HG02870 (cell line): ENCODE measurements around the gene CAPN10.

Experiments
- ATAC-seq: cut with Tn5 transposase; IDR thresholded peaks from one replicate; pipeline ENCODE4 v1.9.1; 2021; ENCODE audit warnings: mild to moderate bottlenecking, moderate library complexity; ENCODE audit not compliant: unreplicated experiment

CAPN10 gene

GRCh38 chr2:240588006-240588655, 1.6 kb downstream of the CAPN10 start:
- ATAC-seq = no peak

DNA sequence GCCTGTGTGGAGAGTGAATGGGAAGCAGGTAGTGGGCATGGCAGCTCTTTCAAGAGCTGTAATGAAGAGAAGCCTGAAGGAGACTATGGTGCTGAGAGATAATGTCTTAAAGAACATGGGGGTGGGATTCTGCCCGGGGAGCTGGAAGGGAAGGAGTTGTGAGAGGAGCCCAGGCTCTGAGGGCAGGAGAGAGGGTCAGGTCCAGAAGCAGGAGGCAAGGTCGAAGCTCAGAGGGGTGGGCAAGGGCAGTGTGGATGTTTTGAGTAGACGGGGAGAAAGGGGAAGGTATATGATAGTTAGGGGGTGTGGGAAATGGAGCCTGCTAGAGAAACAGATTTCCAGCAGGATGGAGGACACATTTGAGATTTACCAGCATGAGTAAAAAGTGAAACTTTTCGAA, 2.1 kb downstream of the CAPN10 start:
- no peak for ATAC-seq

DNA sequence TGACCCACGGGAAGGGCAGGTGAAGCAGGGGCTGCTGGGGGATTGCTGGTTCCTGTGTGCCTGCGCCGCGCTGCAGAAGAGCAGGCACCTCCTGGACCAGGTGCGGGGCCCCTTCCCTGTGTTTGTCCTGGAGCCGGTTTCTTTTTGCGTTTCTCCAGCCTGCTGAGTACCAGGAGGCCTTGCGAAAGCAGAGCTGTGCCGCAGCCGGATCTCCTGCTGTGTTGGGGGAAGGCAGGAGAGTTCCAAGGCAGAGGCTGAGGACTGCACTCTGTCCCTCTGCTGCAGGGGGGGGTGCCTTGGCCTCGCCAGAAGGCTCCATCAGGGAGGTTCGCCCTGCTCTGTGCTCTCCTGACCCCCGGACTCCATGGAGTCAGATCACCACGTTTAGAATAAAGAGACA, 2.8 kb downstream of the CAPN10 start:
- no peak for ATAC-seq

DNA sequence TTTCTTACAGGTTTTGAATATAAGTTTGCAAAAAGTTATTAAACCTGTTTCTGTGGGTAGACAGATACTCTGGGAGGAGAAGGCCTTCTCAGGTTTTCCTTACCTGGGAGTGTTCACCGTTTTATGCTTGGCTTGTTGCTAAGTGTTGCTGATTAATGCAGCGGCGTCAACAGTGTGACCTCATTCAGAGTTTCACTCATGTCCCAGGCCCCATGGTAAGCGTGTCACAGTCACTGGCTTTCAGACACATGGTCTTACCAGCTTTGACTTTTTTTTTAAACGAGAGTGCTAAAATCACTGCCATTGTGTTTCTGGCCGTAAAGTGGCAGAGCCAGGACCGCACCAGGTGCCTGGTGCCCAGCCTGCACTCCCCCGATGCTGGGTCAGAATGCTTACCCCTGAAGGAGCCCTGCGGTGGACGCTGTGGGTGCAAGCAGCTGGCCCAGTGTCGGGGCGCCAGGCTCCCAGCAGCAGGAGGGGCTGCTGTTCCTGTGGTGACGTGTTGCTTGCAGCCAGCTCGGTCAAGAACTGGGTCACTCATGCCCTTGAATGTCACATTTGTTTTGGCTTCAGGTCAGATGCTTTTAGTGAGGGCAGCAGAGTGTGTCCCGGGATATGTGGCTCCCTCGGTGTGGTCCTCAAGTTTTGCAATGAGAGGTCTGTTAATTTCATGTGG, 3.5 kb downstream of the CAPN10 start:
- ATAC-seq = no peak

DNA sequence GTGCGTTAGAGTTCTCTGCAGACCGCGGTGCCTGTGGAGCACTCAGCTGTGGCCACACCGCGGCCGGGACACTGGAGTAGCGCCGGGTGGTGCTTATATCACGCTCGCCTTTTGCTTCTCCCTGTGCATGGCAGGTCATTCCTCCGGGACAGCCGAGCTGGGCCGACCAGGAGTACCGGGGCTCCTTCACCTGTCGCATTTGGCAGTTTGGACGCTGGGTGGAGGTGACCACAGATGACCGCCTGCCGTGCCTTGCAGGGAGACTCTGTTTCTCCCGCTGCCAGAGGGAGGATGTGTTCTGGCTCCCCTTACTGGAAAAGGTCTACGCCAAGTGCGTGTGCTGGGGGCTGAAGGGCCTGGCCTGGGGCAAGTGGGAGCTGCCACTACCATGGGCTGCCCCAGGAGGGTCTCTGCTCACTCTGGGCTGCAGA, 4.2 kb downstream of the CAPN10 start:
- no peak for ATAC-seq

GRCh38 chr2:240591226-240591625, 4.7 kb downstream of the CAPN10 start:
- ATAC-seq = no peak

DNA sequence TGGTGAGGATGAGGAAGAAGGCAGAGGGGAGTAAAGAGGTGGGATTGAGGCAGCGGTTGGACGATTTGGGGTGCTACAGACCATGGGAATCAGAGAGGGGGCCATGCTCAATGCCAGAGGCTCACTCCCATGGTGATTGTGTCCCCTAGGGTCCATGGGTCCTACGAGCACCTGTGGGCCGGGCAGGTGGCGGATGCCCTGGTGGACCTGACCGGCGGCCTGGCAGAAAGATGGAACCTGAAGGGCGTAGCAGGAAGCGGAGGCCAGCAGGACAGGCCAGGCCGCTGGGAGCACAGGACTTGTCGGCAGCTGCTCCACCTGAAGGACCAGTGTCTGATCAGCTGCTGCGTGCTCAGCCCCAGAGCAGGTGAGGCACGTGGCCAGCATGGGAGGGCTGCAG, 5.2 kb downstream of the CAPN10 start:
- ATAC-seq = no peak

GRCh38 chr2:240593026-240593702, 6.6 kb downstream of the CAPN10 start:
- ATAC-seq = no peak

- ATAC-seq = no peak
Observed at GRCh38 chr2:240593703-240594451, 7.3 kb downstream of the CAPN10 start.

DNA sequence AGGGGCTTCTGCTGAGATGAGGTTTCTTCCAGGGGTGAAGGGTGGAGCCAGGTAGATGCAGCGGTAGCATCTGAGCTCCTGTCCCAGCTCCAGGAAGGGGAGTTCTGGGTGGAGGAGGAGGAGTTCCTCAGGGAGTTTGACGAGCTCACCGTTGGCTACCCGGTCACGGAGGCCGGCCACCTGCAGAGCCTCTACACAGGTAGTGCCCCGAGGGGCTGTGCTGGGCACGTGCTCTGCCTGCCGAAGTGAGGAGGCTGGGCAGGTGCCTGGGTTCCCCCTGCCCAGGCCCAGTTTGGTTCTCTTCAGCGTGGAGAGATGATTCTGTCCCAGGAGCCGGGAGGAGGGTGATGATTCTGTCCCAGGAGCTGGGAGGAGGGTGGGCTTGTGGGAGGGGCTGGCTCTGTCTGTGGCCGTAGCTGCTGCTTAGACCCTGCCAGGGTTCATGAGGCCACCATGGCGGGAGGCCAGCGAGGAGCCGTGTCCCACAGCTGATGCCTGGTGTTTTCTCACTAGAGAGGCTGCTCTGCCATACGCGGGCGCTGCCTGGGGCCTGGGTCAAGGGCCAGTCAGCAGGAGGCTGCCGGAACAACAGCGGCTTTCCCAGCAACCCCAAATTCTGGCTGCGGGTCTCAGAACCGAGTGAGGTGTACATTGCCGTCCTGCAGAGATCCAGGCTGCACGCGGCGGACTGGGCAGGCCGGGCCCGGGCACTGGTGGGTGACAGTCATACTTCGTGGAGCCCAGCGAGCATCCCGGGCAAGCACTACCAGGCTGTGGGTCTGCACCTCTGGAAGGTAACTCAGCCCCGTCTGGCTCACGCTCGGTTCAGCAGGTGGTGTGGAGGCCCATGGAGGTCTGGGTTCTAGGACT, 8.2 kb downstream of the CAPN10 start:
- ATAC-seq = no peak

DNA sequence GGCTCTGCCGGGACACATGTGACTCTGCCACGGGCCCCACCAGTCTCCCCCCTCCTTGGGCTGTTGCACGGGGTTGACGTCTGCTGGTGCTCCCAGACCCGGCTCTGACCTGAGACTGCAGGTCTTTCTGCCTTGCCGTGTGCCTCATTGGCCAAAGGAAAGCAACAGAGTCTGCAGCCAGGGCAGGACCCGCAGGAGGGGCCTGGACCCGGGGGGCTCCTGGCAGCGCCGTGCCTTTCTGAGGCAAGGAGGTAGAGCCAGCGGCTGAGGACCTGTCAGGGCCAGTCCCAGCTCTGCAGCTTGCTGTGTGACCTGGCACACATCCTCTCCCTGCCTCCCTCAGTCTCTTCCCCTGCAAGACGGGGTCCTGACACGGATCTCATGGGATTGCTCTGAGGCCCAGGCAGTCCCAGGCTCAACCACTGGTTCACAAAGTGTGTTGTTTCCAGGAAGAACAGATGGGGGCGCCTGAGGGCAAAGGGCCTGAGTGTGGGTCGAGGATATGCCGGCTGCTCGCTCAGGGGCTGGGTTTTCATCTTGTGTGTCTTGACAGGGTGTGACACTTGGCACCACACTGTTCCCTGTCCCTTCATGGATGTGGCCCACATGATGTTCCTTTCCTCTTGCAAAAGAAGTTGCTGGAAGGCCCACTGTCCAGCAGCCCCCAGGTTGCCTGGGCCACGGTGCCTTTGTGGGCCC, 9.0 kb downstream of the CAPN10 start:
- no peak for ATAC-seq

- ATAC-seq = no peak
Observed at GRCh38 chr2:240596080-240596460, 9.5 kb downstream of the CAPN10 start.

DNA sequence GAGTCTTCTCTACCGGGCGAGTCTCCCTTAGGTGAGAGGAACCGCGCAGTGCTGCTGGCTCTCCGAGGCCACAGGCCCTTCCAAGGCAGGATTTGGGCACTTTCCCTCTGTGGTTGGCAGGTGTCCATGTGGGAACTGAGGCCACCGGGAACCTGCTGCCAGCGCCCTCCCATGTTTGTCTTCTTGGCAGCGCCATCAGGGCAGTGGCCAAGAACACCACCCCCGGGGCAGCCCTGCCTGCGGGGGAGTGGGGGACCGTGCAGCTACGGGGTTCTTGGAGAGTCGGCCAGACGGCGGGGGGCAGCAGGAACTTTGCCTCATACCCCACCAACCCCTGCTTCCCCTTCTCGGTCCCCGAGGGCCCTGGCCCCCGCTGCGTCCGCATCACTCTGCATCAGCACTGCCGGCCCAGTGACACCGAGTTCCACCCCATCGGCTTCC, 10.0 kb downstream of the CAPN10 start:
- no peak for ATAC-seq

DNA sequence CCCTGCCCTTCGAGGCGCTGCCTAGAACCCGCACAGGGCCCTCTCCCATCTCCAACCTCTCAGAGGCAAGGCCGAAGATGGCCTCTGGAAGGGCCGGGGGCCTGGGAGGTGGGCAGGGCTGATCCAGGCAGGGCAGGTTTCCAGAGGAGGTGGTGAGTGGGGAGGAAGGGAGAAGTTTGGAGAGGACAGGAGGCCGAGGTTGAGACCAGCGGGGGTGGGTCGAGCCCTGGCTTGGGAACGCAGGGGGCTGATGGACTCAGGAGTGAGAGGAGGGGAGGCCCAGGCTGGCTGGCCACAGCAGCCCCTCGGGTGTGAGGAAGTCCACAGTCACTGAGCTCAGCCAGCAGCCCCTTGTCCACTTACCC, 10.5 kb downstream of the CAPN10 start:
- no peak for ATAC-seq

- ATAC-seq = no peak
Observed at GRCh38 chr2:240597419-240598181, 11.1 kb downstream of the CAPN10 start.

DNA sequence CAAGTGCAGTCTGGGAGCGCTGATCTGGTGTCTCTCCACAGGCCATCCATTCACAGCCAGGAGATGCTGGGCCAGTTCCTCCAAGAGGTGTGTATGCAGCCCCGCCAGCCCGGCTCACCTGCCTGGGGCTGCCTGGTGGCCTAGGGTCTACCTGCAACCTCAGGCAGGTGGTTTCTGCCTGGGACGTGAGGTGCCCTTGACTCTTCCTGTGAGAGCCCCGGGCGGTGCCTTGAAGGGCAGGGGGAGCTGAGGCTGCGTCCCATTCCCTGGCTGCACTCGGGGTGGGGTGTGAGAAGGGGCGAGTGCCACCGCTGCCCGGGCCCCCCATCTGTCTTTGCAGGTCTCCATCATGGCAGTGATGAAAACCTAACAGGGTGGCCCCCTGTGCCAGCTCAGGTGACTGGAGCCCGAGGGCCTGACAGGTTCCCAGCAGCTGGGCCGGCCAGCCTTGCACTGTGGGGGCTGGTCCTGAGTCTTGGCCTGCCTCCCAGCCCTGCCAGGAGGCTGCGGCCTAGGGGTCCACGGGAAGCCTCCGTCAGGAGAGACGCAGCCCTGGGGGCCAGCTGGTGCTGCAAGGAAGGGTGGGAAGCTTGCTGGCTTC, 11.9 kb downstream of the CAPN10 start:
- no peak for ATAC-seq

- ATAC-seq = no peak
Observed at GRCh38 chr2:240599141-240599583, 12.6 kb downstream of the CAPN10 start.

GRCh38 chr2:240600451-240600961, 14.0 kb downstream of the CAPN10 start:
- no peak for ATAC-seq
